GM12878 (cell line): ENCODE measurements around the gene TMPRSS6. TPM values are rescaled to one million over a fixed set of nuclear protein-coding genes. Genes with fewer than 3 reads are reported as not detected.

Experiments
- ATAC-seq: fragments of 200-7000 bp; cut with Tn5 transposase; 3 replicates; pipeline ENCODE4 v1.9.1; 2020; ENCODE audit warnings: mild to moderate bottlenecking, moderate library complexity
- BruUV-seq: library from RNA; stranded (reverse); fragments of 400-500 nt; replicated peaks from 2 replicates; lab custom pipeline; 2021; lab: Mats Ljungman, UMichigan
- CTCF ChIA-PET: fragments of 300-600 bp; sonication (Branson Sonifier 250); formaldehyde crosslinking; extraction: SDS; loops from one replicate; lab custom pipeline; 2021; ENCODE audit warnings: inconsistent platforms; lab: Yijun Ruan, JAX
- POLR2A ChIA-PET: fragments of 350-600 bp; formaldehyde crosslinking; extraction: SDS; loops from one replicate; lab custom pipeline; 2021; ENCODE audit warnings: inconsistent platforms; lab: Charles Lee
- RAD21 ChIA-PET: fragments of 300-600 bp; sonication (Branson Sonifier 250); formaldehyde crosslinking; loops from one replicate; lab custom pipeline; 2023; ENCODE audit warnings: antibody characterized with exemption; ENCODE audit not compliant: unreplicated experiment; lab: Charles Lee
- SMC1A ChIA-PET: fragments of 300-600 bp; sonication (Branson Sonifier 250); formaldehyde crosslinking; loops from one replicate; lab custom pipeline; 2023; ENCODE audit not compliant: unreplicated experiment, uncharacterized antibody; lab: Charles Lee
- DNase-seq: peaks from one replicate; pipeline ENCODE4 v3.0.0-alpha.2; 2011; ENCODE audit warnings: low read depth, low spot score
- FAIRE-seq: peaks from 3 replicates; lab custom pipeline; 2011; peaks lifted over from hg19 to GRCh38; lab: Jason Lieb, UNC
- H2AFZ ChIP-seq: 2 replicates; pipeline ENCODE4 v1.6.0; 2011; ENCODE audit warnings: low read depth, low read length, control low read depth; ENCODE audit not compliant: control insufficient read depth
- H3K27ac ChIP-seq: 2 replicates; pipeline ENCODE4 v1.5.1; 2011; ENCODE audit warnings: control low read depth; ENCODE audit not compliant: control insufficient read depth, insufficient read depth
- H3K27me3 ChIP-seq, 2 experiments: replicated peaks in 1 of 2; 2 replicates each; pipeline versions ENCODE4 v1.6.0 to v1.6.1; 2011; ENCODE audit warnings: low read length in 1 of 2; ENCODE audit not compliant: control insufficient read depth in 2 of 2, insufficient read depth in 2 of 2
- H3K36me3 ChIP-seq, 2 experiments: 2 replicates each; pipeline ENCODE4 v1.5.1; 2011; ENCODE audit warnings: low read length in 1 of 2; ENCODE audit not compliant: control insufficient read depth in 2 of 2, insufficient read depth in 2 of 2
- H3K4me1 ChIP-seq: 2 replicates; pipeline ENCODE4 v1.6.1; 2011; ENCODE audit warnings: mild to moderate bottlenecking, low read length, moderate library complexity, mixed read lengths; ENCODE audit not compliant: control insufficient read depth, insufficient read depth
- H3K4me2 ChIP-seq: 2 replicates; pipeline ENCODE4 v1.6.0; 2011; ENCODE audit warnings: control low read depth; ENCODE audit not compliant: control insufficient read depth, insufficient read depth
- H3K4me3 ChIP-seq: fragments of 200-600 bp; sonication (generic); 2 replicates; pipeline ENCODE4 v1.5.1; 2016
- H3K79me2 ChIP-seq: 2 replicates; pipeline ENCODE4 v1.6.0; 2011; ENCODE audit warnings: low read length; ENCODE audit not compliant: control insufficient read depth, insufficient read depth
- H3K9ac ChIP-seq: 2 replicates; pipeline ENCODE4 v1.8.0; 2011; ENCODE audit warnings: low read length, control low read depth, mixed read lengths; ENCODE audit not compliant: control insufficient read depth, insufficient read depth
- H3K9me3 ChIP-seq: replicated peaks from 3 replicates; pipeline ENCODE4 v1.5.1; 2011; ENCODE audit warnings: mild to moderate bottlenecking, low read length; ENCODE audit not compliant: control insufficient read depth, insufficient read depth
- H4K20me1 ChIP-seq: 2 replicates; pipeline ENCODE4 v1.6.0; 2011; ENCODE audit not compliant: control insufficient read depth, insufficient read depth
- BMI1 ChIP-seq: fragments of 450-650 bp; IDR thresholded peaks from 2 replicates; pipeline ENCODE4 v1.6.1; 2016; ENCODE audit warnings: mild to moderate bottlenecking, moderate library complexity, borderline replicate concordance
- CBFB ChIP-seq: IDR thresholded peaks from 2 replicates; pipeline ENCODE4 v1.6.1; 2016; ENCODE audit warnings: antibody characterized with exemption, low read depth
- CEBPB ChIP-seq, 2 experiments: fragments of 150-350 bp in 1 of 2; IDR thresholded peaks; 2 replicates each; pipeline ENCODE4 v1.6.1; 2012 to 2014; ENCODE audit warnings: low read depth in 2 of 2, low read length in 2 of 2, borderline replicate concordance in 1 of 2, inconsistent platforms in 1 of 2
- EP300 ChIP-seq, 2 experiments: fragments of 150-350 bp in 1 of 2; IDR thresholded peaks; 2 replicates each; pipeline ENCODE4 v1.6.1; 2011 to 2012; ENCODE audit warnings: low read depth in 2 of 2, low read length in 2 of 2, borderline replicate concordance in 1 of 2, improper control_type of control experiment in 1 of 2, inconsistent platforms in 1 of 2; ENCODE audit not compliant: control insufficient read depth in 1 of 2
- HDAC6 ChIP-seq: fragments of 200-600 bp; sonication (generic); IDR thresholded peaks from one replicate; pipeline ENCODE4 v1.8.0; 2017; ENCODE audit warnings: antibody characterized with exemption; ENCODE audit not compliant: unreplicated experiment
- IKZF1 ChIP-seq: fragments of 450-650 bp; conservative IDR thresholded peaks from 2 replicates; pipeline ENCODE4 v1.6.1; 2017; ENCODE audit warnings: antibody characterized with exemption, mild to moderate bottlenecking
- IRF5 ChIP-seq: fragments of 450-650 bp; IDR thresholded peaks from 2 replicates; pipeline ENCODE4 v1.6.1; 2017; ENCODE audit warnings: borderline replicate concordance
- MLLT1 ChIP-seq: fragments of 450-650 bp; IDR thresholded peaks from 2 replicates; pipeline ENCODE4 v1.6.1; 2016; ENCODE audit warnings: mild to moderate bottlenecking
- MXI1 ChIP-seq: fragments of 150-350 bp; IDR thresholded peaks from 2 replicates; pipeline ENCODE4 v1.6.1; 2011; ENCODE audit warnings: low read depth, mild to moderate bottlenecking, inconsistent platforms, low read length, improper control_type of control experiment
- NFYA ChIP-seq: IDR thresholded peaks from 2 replicates; pipeline ENCODE4 v1.6.1; 2011; ENCODE audit warnings: low read depth, mild to moderate bottlenecking, low read length, improper control_type of control experiment, borderline replicate concordance
- NR2C1 ChIP-seq: fragments of 450-650 bp; IDR thresholded peaks from 2 replicates; pipeline ENCODE4 v1.6.1; 2017; ENCODE audit warnings: antibody characterized with exemption, mild to moderate bottlenecking, moderate library complexity
- NRF1 ChIP-seq: conservative IDR thresholded peaks from 2 replicates; pipeline ENCODE4 v1.6.1; 2011; ENCODE audit warnings: mild to moderate bottlenecking, low read depth, low read length, improper control_type of control experiment
- POLR2A ChIP-seq: IDR thresholded peaks from 2 replicates; pipeline ENCODE4 v1.6.1; 2011; ENCODE audit warnings: low read depth, mild to moderate bottlenecking, low read length
- POU2F2 ChIP-seq: IDR thresholded peaks from 3 replicates; pipeline ENCODE4 v1.6.1; 2011; ENCODE audit warnings: low read depth, mild to moderate bottlenecking, low read length, borderline replicate concordance
- RCOR1 ChIP-seq: conservative IDR thresholded peaks from 2 replicates; pipeline ENCODE4 v1.6.1; 2012; ENCODE audit warnings: low read depth, low read length, improper control_type of control experiment
- SMAD1 ChIP-seq: fragments of 450-650 bp; IDR thresholded peaks from 2 replicates; pipeline ENCODE4 v1.6.1; 2018; ENCODE audit warnings: mild to moderate bottlenecking, low read depth; ENCODE audit not compliant: partially characterized antibody
- SP1 ChIP-seq: IDR thresholded peaks from one replicate; pipeline ENCODE4 v1.6.1; 2011; ENCODE audit warnings: low read depth, low read length
- SPI1 ChIP-seq: IDR thresholded peaks from 2 replicates; pipeline ENCODE4 v1.6.1; 2011; ENCODE audit warnings: low read depth, mild to moderate bottlenecking, low read length, moderate library complexity, borderline replicate concordance; ENCODE audit not compliant: insufficient read depth
- SREBF2 ChIP-seq: IDR thresholded peaks from 2 replicates; pipeline ENCODE4 v1.6.1; 2012; ENCODE audit warnings: mild to moderate bottlenecking, low read length
- SRF ChIP-seq, 2 experiments: IDR thresholded peaks; 2 replicates each; pipeline ENCODE4 v1.6.1; 2011; ENCODE audit warnings: low read depth in 2 of 2, low read length in 2 of 2, mild to moderate bottlenecking in 1 of 2, moderate library complexity in 1 of 2
- TCF12 ChIP-seq: IDR thresholded peaks from 2 replicates; pipeline ENCODE4 v1.6.1; 2011; ENCODE audit warnings: low read depth, mild to moderate bottlenecking, low read length
- WGBS: methylation state at CpG from one replicate; pipeline ENCODE4 v1.1.6; 2016; ENCODE audit warnings: low lambda C conversion rate; ENCODE audit not compliant: insufficient replicate concordance, insufficient coverage; ENCODE audit errors: missing lambda C conversion rate; 5-methylcytosine and 5-hydroxymethylcytosine counted together
- in situ Hi-C: fragments of 300-500 bp; cut with MboI; formaldehyde crosslinking; loops from 9 replicates; pipeline ENCODE4 v1.14.3; 2018; ENCODE audit warnings: mixed read lengths
- intact Hi-C: fragments of 100-400 bp; cut with micrococcal nuclease; formaldehyde crosslinking; loops from one replicate; pipeline ENCODE4 v1.14.2; 2022; ENCODE audit not compliant: unreplicated experiment
- polyA plus RNA-seq, 11 experiments: library from polyadenylated mRNA; depleted of rRNA in 4 of 11; unstranded in 6 of 11; stranded (reverse) in 5 of 11; fragments of >200 nt; fragmentation: Nextera tagmentation in 4 of 11; fragmentation: Illumina TruSeq in 1 of 11; extraction: Ambion mirVana in 4 of 11; extraction: Trizol in 1 of 11; gene quantifications; 1 replicate in 1 of 11; 2 replicates in 10 of 11; pipeline versions ENCODE4 v1.2.1 to v1.2.3, GENCODE V29; 2011 to 2016; ENCODE audit warnings: inconsistent platforms in 2 of 11, missing spikeins in 2 of 11, low read depth in 1 of 11
- total RNA-seq, 4 experiments: library from RNA; depleted of rRNA in 3 of 4; stranded (reverse); fragments of >200 nt in 3 of 4; fragmentation: Illumina TruSeq in 1 of 4; extraction: Trizol in 1 of 4; gene quantifications; 2 replicates each; pipeline versions ENCODE4 v1.2.1 to v1.2.3, GENCODE V29; 2013 to 2021

TMPRSS6 gene
- total and polyA plus RNA-seq, 10 of the 15 experiments (the other 5 are each of a cell fraction or from before 2014, with no cell fraction given): 0.06 to 0.69 (median 0.19) TPM; not detected in 6

GRCh38 chr22:37051391-37052385 is 57.8 kb downstream of the TMPRSS6 start, which contains the start of gene KCTD17:
Gene KCTD17 (plus strand): TSS chr22:37051742. CDS start chr22:37051761, 19 bp downstream.
- Histone ChIP-seq H3K9ac (peak within 1 kb of the TSS; percentile 54), H2AFZ (peak within 1 kb of the TSS; percentile 82), H3K27me3 (no peaks in the 10 kb centered on the region), H3K4me3 (peak within 1 kb of the TSS; percentile 90), H3K4me1 (no peaks in the 10 kb centered on the region), H3K79me2 (no peaks in the 10 kb centered on the region), H3K27ac (no peak within 1 kb of the TSS), H3K4me2 (peak within 1 kb of the TSS; percentile 88), H3K9me3 (no peaks in the 10 kb centered on the region), H4K20me1 (no peaks in the 10 kb centered on the region), H3K36me3 (no peaks in the 10 kb centered on the region)
- peak; percentile 99 for ATAC-seq
- ChIA-PET RAD21 (interaction anchor here (0.6 to 1.3 kb wide), 3 partner anchors 73 to 118 kb away, joined by 3 to 4 read pairs (median 3); no protein-coding TSS in a partner anchor), CTCF (interaction anchor here (1.3 to 2.0 kb wide), 4 partner anchors 8 to 208 kb away, joined by 3 to 4 read pairs (median 4); no protein-coding TSS in a partner anchor), SMC1A (no interaction called here), POLR2A (interaction anchor here (0.5 kb wide), 1 partner anchor 103 kb away, joined by 7 read pairs; no protein-coding TSS in a partner anchor)
- intact Hi-C loops (no loop called here), in situ Hi-C loops (no loop called here)
- WGBS: 9% methylated on average over 51 of the region's 89 CpGs
- no peak for FAIRE-seq
- no TSS peak for BruUV-seq
- no peak for DNase-seq
- no peak for TF ChIP-seq IRF5
- TF ChIP-seq NR2C1: peak; percentile 45; the same call in 1 of the 2 replicates
- peak; percentile 78 for TF ChIP-seq IKZF1
- TF ChIP-seq SPI1: no peak
- TF ChIP-seq BMI1: no peak
- no peak for TF ChIP-seq CEBPB (IDR thresholded peaks at IDR 0.05; ENCODE audit: borderline replicate concordance in 1 of 2, low read depth in 2 of 2, low read length in 2 of 2)
- TF ChIP-seq SRF (IDR thresholded peaks at IDR 0.05; ENCODE audit: low read depth in 2 of 2, low read length in 2 of 2): peak in 1 of 2 experiments; percentile 48; a peak in 1 of 4 replicates
- TF ChIP-seq SP1: peak; percentile 21
- no peak for TF ChIP-seq SMAD1
- no peak for TF ChIP-seq EP300 (IDR thresholded peaks at IDR 0.05; ENCODE audit: borderline replicate concordance in 1 of 2, control insufficient read depth in 1 of 2, low read depth in 2 of 2, low read length in 2 of 2)
- no peak for TF ChIP-seq HDAC6
- no peak for TF ChIP-seq RCOR1
- TF ChIP-seq NFYA: no peak
- no peak for TF ChIP-seq POU2F2
- no peak for TF ChIP-seq CBFB
- no peak for TF ChIP-seq SREBF2
- peak; percentile 51; the same call in 1 of the 2 replicates for TF ChIP-seq POLR2A
- TF ChIP-seq MXI1: peak; percentile 15; the same call in 1 of the 2 replicates
- TF ChIP-seq MLLT1: no peak
- TF ChIP-seq TCF12: no peak
- no peak for TF ChIP-seq NRF1
